K562 (cell line): ENCODE measurements around the gene TMEM217. TPM values are rescaled to one million over a fixed set of nuclear protein-coding genes. Genes with fewer than 3 reads are reported as not detected.

Experiments used
- ATAC-seq: fragments of 200-7000 bp; cut with Tn5 transposase; 3 replicates; pipeline ENCODE4 v1.9.1; 2020; ENCODE audit warnings: moderate library complexity
- BruUV-seq: library from RNA; stranded (reverse); fragments of 400-500 nt; replicated peaks from 2 replicates; lab custom pipeline; 2021; lab: Mats Ljungman, UMichigan
- CTCF ChIA-PET: fragments of 300-600 bp; formaldehyde crosslinking; extraction: SDS; loops from one replicate; lab custom pipeline; 2021; ENCODE audit warnings: low intra/inter-chr PET ratio; lab: Yijun Ruan, JAX
- POLR2A ChIA-PET: fragments of 300-600, 350-650 bp; sonication (Branson Sonifier 250); formaldehyde crosslinking; extraction: SDS; loops from one replicate; lab custom pipeline; 2021; ENCODE audit warnings: antibody characterized with exemption, inconsistent platforms; lab: Yijun Ruan, JAX
- DNase-seq, 4 experiments: peaks; one replicate each; pipeline versions ENCODE4 v3.0.0 to v3.0.0-alpha.2; 2011 to 2018; ENCODE audit warnings: low spot score in 3 of 4, mixed read lengths in 3 of 4; ENCODE audit errors: extremely low read depth in 1 of 4
- FAIRE-seq: peaks from 2 replicates; lab custom pipeline; 2011; peaks lifted over from hg19 to GRCh38; lab: Jason Lieb, UNC
- H2AFZ ChIP-seq: 2 replicates; pipeline ENCODE4 v1.6.0; 2011; ENCODE audit warnings: low read depth, low read length, control low read depth, inconsistent platforms
- H3K27ac ChIP-seq: fragments of 200-600 bp; 3 replicates; pipeline ENCODE4 v1.8.0; 2011; ENCODE audit warnings: low read depth, mild to moderate bottlenecking, control low read depth, inconsistent platforms, low read length, moderate library complexity, mixed read lengths; ENCODE audit errors: extremely low read depth
- H3K27me3 ChIP-seq, 2 experiments: fragments of 300-600 bp in 1 of 2; 2 replicates in 1 of 2; 3 replicates in 1 of 2; pipeline versions ENCODE4 v1.6.0 to v1.8.0; 2011; ENCODE audit warnings: inconsistent platforms in 2 of 2, low read length in 2 of 2, mild to moderate bottlenecking in 1 of 2, mixed read lengths in 1 of 2, moderate library complexity in 1 of 2; ENCODE audit not compliant: control insufficient read depth in 2 of 2, insufficient read depth in 2 of 2
- H3K36me3 ChIP-seq: fragments of 300-600 bp; 3 replicates; pipeline ENCODE4 v1.8.0; 2011; ENCODE audit warnings: mild to moderate bottlenecking, low read length, inconsistent platforms; ENCODE audit not compliant: control insufficient read depth, insufficient read depth
- H3K4me1 ChIP-seq, 2 experiments: fragments of 200-600 bp in 1 of 2; replicated peaks in 1 of 2; 2 replicates in 1 of 2; 3 replicates in 1 of 2; pipeline versions ENCODE4 v1.5.1 to v1.8.0; 2011; ENCODE audit warnings: inconsistent platforms in 2 of 2, low read length in 2 of 2, mild to moderate bottlenecking in 1 of 2, mixed read lengths in 1 of 2, moderate library complexity in 1 of 2; ENCODE audit not compliant: control insufficient read depth in 2 of 2, insufficient read depth in 2 of 2
- H3K4me2 ChIP-seq: 2 replicates; pipeline ENCODE4 v1.6.1; 2011; ENCODE audit warnings: low read length, control low read depth, inconsistent platforms, mixed read lengths; ENCODE audit not compliant: insufficient read depth
- H3K4me3 ChIP-seq: fragments of 200-600 bp; sonication (generic), shearing (Covaris generic); 2 replicates; pipeline ENCODE4 v1.5.1; 2016; ENCODE audit warnings: control low read depth, inconsistent platforms
- H3K79me2 ChIP-seq: fragments of 200-600 bp; 3 replicates; pipeline ENCODE4 v1.8.0; 2011; ENCODE audit warnings: low read length, inconsistent platforms; ENCODE audit not compliant: control insufficient read depth, insufficient read depth
- H3K9ac ChIP-seq, 2 experiments: 2 replicates each; pipeline versions ENCODE4 v1.6.0 to v1.6.1; 2011; ENCODE audit warnings: low read depth in 2 of 2, low read length in 2 of 2, control low read depth in 1 of 2, inconsistent platforms in 1 of 2, mild to moderate bottlenecking in 1 of 2, mixed read lengths in 1 of 2; ENCODE audit not compliant: insufficient read depth in 1 of 2
- H3K9me1 ChIP-seq: one replicate; pipeline ENCODE4 v1.6.0; 2011; ENCODE audit warnings: inconsistent platforms, mild to moderate bottlenecking, low read length, moderate library complexity; ENCODE audit not compliant: control insufficient read depth, insufficient read depth
- H3K9me3 ChIP-seq: replicated peaks from 2 replicates; pipeline ENCODE4 v1.5.1; 2011; ENCODE audit warnings: low read depth, low read length, inconsistent platforms; ENCODE audit not compliant: control insufficient read depth, insufficient read depth
- H4K20me1 ChIP-seq: replicated peaks from 2 replicates; pipeline ENCODE4 v1.6.1; 2011; ENCODE audit warnings: low read length, inconsistent platforms, mixed read lengths; ENCODE audit not compliant: control insufficient read depth, insufficient read depth
- ASH1L ChIP-seq: fragments of 450-650 bp; IDR thresholded peaks from 2 replicates; pipeline ENCODE4 v1.6.1; 2018; ENCODE audit warnings: borderline replicate concordance, mild to moderate bottlenecking, low read depth; ENCODE audit not compliant: partially characterized antibody
- CAMTA2 ChIP-seq: fragments of 250-450 bp; sonication (Bioruptor Pico); conservative IDR thresholded peaks from 2 replicates; pipeline ENCODE4 v1.5.1; 2022
- CBFA2T2 ChIP-seq: fragments of 450-650 bp; conservative IDR thresholded peaks from 2 replicates; pipeline ENCODE4 v1.6.1; 2017; ENCODE audit warnings: mild to moderate bottlenecking
- DDX20 ChIP-seq: fragments of 450-650 bp; IDR thresholded peaks from 2 replicates; pipeline ENCODE4 v1.6.1; 2016; ENCODE audit warnings: missing genetic modification characterization, low read depth, mild to moderate bottlenecking, missing compliant biosample characterization, moderate library complexity
- ELF1 ChIP-seq: fragments of 200-800 bp; sonication (Bioruptor generic); IDR thresholded peaks from 2 replicates; pipeline ENCODE4 v1.6.1; 2016; ENCODE audit warnings: missing genetic modification characterization, missing compliant biosample characterization
- EP400 ChIP-seq: fragments of 450-650 bp; IDR thresholded peaks from 2 replicates; pipeline ENCODE4 v1.6.1; 2017; ENCODE audit warnings: antibody characterized with exemption, mild to moderate bottlenecking, moderate library complexity
- ESRRB ChIP-seq: fragments of 250-450 bp; sonication (Bioruptor Pico); IDR thresholded peaks from 2 replicates; pipeline ENCODE4 v1.5.0; 2020; ENCODE audit warnings: mild to moderate bottlenecking, moderate library complexity, borderline replicate concordance
- HMG20B ChIP-seq: fragments of 250-450 bp; sonication (Bioruptor Pico); IDR thresholded peaks from 2 replicates; pipeline ENCODE4 v1.5.0; 2021; ENCODE audit warnings: mild to moderate bottlenecking
- JUNB ChIP-seq: fragments of 450-650 bp; formaldehyde crosslinking; conservative IDR thresholded peaks from 2 replicates; pipeline ENCODE4 v1.4.0; 2020; ENCODE audit warnings: mild to moderate bottlenecking
- MAFF ChIP-seq: IDR thresholded peaks from 2 replicates; pipeline ENCODE4 v1.6.1; 2012; ENCODE audit warnings: low read length, improper control_type of control experiment
- MEF2A ChIP-seq: IDR thresholded peaks from 2 replicates; pipeline ENCODE4 v1.6.1; 2011; ENCODE audit warnings: low read depth, mild to moderate bottlenecking, low read length, moderate library complexity; ENCODE audit not compliant: control insufficient read depth
- MYNN ChIP-seq, 2 experiments: sonication (generic); formaldehyde crosslinking in 1 of 2; IDR thresholded peaks; 2 replicates each; pipeline versions ENCODE4 v1.5.0 to v1.6.1; 2016 to 2020; ENCODE audit warnings: antibody characterized with exemption in 1 of 2, missing genetic modification reagents in 1 of 2
- TARDBP ChIP-seq: fragments of 450-650 bp; IDR thresholded peaks from 2 replicates; pipeline ENCODE4 v1.6.1; 2016
- ZFX ChIP-seq: sonication (generic); formaldehyde crosslinking; IDR thresholded peaks from 2 replicates; pipeline ENCODE4 v1.8.0; 2022; ENCODE audit warnings: mild to moderate bottlenecking, missing genetic modification reagents, moderate library complexity
- ZKSCAN8 ChIP-seq: fragments of 200-800 bp; sonication (Bioruptor generic); IDR thresholded peaks from 2 replicates; pipeline ENCODE4 v1.6.1; 2016; ENCODE audit warnings: missing genetic modification characterization, missing compliant biosample characterization
- ZNF184 ChIP-seq: sonication (generic); formaldehyde crosslinking; IDR thresholded peaks from 2 replicates; pipeline ENCODE4 v1.5.0; 2020; ENCODE audit warnings: missing genetic modification reagents
- ZNF316 ChIP-seq: fragments of 450-650 bp; IDR thresholded peaks from 2 replicates; pipeline ENCODE4 v1.6.1; 2016
- ZNF584 ChIP-seq: fragments of 200-800 bp; sonication (Bioruptor generic); IDR thresholded peaks from 2 replicates; pipeline ENCODE4 v1.6.1; 2016; ENCODE audit warnings: low read depth, mild to moderate bottlenecking, missing genetic modification characterization, missing compliant biosample characterization
- WGBS: fragments of 100-300 bp; shearing (Covaris generic); methylation state at CpG from one replicate; pipeline ENCODE4 v1.1.6; 2016; ENCODE audit warnings: low coverage, mixed read lengths; ENCODE audit not compliant: insufficient coverage; ENCODE audit errors: missing lambda C conversion rate; 5-methylcytosine and 5-hydroxymethylcytosine counted together
- in situ Hi-C: fragments of 300-500 bp; cut with MboI; formaldehyde crosslinking; loops from 4 replicates; pipeline ENCODE4 v1.15.0; 2018; ENCODE audit warnings: inconsistent platforms, mixed read lengths
- intact Hi-C: fragments of 100-400 bp; cut with micrococcal nuclease; formaldehyde crosslinking; loops from 2 replicates; pipeline ENCODE4 v1.14.2; 2022
- polyA plus RNA-seq, 8 experiments: library from polyadenylated mRNA; depleted of rRNA in 4 of 8; stranded (reverse) in 5 of 8; unstranded in 3 of 8; fragments of >200 nt; fragmentation: Nextera tagmentation in 2 of 8; fragmentation: Illumina TruSeq in 1 of 8; extraction: Ambion mirVana in 2 of 8; extraction: Trizol in 1 of 8; gene quantifications; 2 replicates each; pipeline versions ENCODE4 v1.2.1 to v1.2.3, GENCODE V29; 2011 to 2014; ENCODE audit warnings: inconsistent platforms in 1 of 8, missing spikeins in 1 of 8
- total RNA-seq, 7 experiments: library from RNA; depleted of rRNA in 6 of 7; stranded (reverse); fragments of >200 nt in 6 of 7; fragmentation: Illumina TruSeq in 2 of 7; extraction: Trizol in 2 of 7; gene quantifications; 2 replicates each; pipeline versions ENCODE4 v1.2.1 to v1.2.3, GENCODE V29; 2011 to 2021; ENCODE audit warnings: low replicate concordance in 1 of 7
- TF ChIP-seq, protein P1 (sequence below): IDR thresholded peaks from 2 replicates; pipeline ENCODE4 v1.6.1; 2011; ENCODE audit warnings: borderline replicate concordance, low read depth, mild to moderate bottlenecking, moderate library complexity, low read length; ENCODE audit not compliant: insufficient read depth, poor library complexity, severe bottlenecking
- TF ChIP-seq, protein P2 (sequence below): fragments of 450-650 bp; formaldehyde crosslinking; IDR thresholded peaks from 2 replicates; pipeline ENCODE4 v1.4.0; 2022; ENCODE audit warnings: missing genetic modification characterization

Gene TMEM217
- total and polyA plus RNA-seq, 9 of the 15 experiments (the other 6 are each of a cell fraction or from before 2014, with no cell fraction given): 1.3 to 8.0 (median 1.9) TPM

DNA sequence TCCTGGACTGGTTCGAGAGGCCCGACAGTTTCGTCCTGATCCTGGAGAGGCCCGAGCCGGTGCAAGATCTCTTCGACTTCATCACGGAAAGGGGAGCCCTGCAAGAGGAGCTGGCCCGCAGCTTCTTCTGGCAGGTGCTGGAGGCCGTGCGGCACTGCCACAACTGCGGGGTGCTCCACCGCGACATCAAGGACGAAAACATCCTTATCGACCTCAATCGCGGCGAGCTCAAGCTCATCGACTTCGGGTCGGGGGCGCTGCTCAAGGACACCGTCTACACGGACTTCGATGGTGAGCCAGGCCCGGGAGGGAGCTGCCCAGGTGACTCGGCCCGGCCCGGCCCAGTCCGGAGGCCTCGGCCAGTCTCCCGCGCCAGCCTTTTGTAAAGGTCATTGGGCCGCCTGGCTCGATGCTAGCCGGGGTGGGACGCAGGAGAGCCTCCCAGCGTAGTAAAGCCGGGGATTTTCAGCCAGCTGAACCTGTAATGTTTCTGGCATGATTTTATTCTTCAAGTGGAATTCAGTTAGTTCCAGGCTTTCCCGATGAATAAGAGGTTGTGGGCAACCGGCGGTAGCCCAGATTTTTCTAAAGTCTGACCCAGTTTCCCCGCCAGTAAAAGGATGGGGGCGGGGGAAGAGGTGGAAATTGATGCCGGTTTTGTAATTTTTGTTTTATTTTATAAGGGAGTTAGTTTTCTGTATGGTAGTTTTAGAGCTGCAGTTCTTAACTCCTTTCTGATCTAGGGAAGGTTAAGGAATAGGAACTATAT lies 86.6 kb downstream of the TMEM217 start:
- ChIA-PET CTCF (interaction anchor here (0.6 to 5.6 kb wide), 13 partner anchors 36 to 151 kb away, joined by 3 to 83 read pairs (median 3); no protein-coding TSS in a partner anchor), POLR2A (interaction anchor here (0.6 to 9.3 kb wide), 26 partner anchors 10 to 1693 kb away, joined by 3 to 128 read pairs (median 4); partner anchors contain the start of gene TMEM217)
- peak in 2 of 4 experiments; percentile 27 to 68 for DNase-seq
- intact Hi-C loops: loop anchor here (5.0 kb wide), 2 partner anchors 69 to 86 kb away; partner anchors contain the start of genes TBC1D22B and TMEM217
- Histone ChIP-seq H3K36me3 (peaks cover 60% of the 10 kb centered on the region), H3K27me3 (no peaks in the 10 kb centered on the region), H3K4me3 (peak overlapping the region; percentile 97), H3K4me2 (peak overlapping the region; percentile 87), H3K9me1 (no peaks in the 10 kb centered on the region), H3K79me2 (peaks cover 72% of the 10 kb centered on the region), H3K4me1 (peaks cover 17 to 30% of the 10 kb centered on the region in 2 experiments), H4K20me1 (peaks cover 22% of the 10 kb centered on the region; the same call in 1 of the 2 replicates), H3K9ac (peak overlapping the region; percentile 87 to 98), H3K27ac (peak overlapping the region; percentile 82), H3K9me3 (no peaks in the 10 kb centered on the region; the same call in 1 of the 2 replicates), H2AFZ (no peak overlapping the region)
- under 1% methylated on average over 45 of the region's 45 CpGs for WGBS
- BruUV-seq: no TSS peak
- ATAC-seq: peak; percentile 0
- no peak for FAIRE-seq
- in situ Hi-C loops: loop anchor here (5.0 to 10.0 kb wide), 3 partner anchors 36 to 147 kb away; no protein-coding TSS in a partner anchor
- TF ChIP-seq HMG20B (CRISPR knock-in tag) (no peak), ZKSCAN8 (CRISPR knock-in tag) (no peak), MYNN (IDR thresholded peaks at IDR 0.05) (no peak), MYNN (CRISPR knock-in tag; IDR thresholded peaks at IDR 0.05) (no peak), EP400 (no peak), ESRRB (no peak), MEF2A (no peak), TARDBP (no peak), JUNB (no peak), ZFX (CRISPR knock-in tag) (peak; percentile 74), ZNF584 (CRISPR knock-in tag) (no peak), ASH1L (no peak), ZNF316 (no peak), CBFA2T2 (no peak), CAMTA2 (no peak), ZNF184 (CRISPR knock-in tag) (no peak), DDX20 (no peak), ELF1 (tag) (no peak), MAFF (no peak)
- TF ChIP-seq, protein P1, sequence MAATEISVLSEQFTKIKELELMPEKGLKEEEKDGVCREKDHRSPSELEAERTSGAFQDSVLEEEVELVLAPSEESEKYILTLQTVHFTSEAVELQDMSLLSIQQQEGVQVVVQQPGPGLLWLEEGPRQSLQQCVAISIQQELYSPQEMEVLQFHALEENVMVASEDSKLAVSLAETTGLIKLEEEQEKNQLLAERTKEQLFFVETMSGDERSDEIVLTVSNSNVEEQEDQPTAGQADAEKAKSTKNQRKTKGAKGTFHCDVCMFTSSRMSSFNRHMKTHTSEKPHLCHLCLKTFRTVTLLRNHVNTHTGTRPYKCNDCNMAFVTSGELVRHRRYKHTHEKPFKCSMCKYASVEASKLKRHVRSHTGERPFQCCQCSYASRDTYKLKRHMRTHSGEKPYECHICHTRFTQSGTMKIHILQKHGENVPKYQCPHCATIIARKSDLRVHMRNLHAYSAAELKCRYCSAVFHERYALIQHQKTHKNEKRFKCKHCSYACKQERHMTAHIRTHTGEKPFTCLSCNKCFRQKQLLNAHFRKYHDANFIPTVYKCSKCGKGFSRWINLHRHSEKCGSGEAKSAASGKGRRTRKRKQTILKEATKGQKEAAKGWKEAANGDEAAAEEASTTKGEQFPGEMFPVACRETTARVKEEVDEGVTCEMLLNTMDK: no peak
- TF ChIP-seq, protein P2, sequence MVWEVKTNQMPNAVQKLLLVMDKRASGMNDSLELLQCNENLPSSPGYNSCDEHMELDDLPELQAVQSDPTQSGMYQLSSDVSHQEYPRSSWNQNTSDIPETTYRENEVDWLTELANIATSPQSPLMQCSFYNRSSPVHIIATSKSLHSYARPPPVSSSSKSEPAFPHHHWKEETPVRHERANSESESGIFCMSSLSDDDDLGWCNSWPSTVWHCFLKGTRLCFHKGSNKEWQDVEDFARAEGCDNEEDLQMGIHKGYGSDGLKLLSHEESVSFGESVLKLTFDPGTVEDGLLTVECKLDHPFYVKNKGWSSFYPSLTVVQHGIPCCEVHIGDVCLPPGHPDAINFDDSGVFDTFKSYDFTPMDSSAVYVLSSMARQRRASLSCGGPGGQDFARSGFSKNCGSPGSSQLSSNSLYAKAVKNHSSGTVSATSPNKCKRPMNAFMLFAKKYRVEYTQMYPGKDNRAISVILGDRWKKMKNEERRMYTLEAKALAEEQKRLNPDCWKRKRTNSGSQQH (CRISPR knock-in tag): no peak
